Thyroid gland (tissue), 4 donors: Measurements from ENCODE around the gene PKIG.

ENCODE experiments used
- CTCF ChIP-seq, 6 experiments: fragments of 200-600 bp in 3 of 6; fragments of 450-650 bp in 3 of 6; sonication (generic) in 3 of 6; IDR thresholded peaks; one replicate each; pipeline ENCODE4 v1.5.1; 2016 to 2019; ENCODE audit warnings: antibody characterized with exemption in 6 of 6, mild to moderate bottlenecking in 2 of 6, inconsistent platforms in 1 of 6, moderate library complexity in 1 of 6
- POLR2A ChIP-seq, 2 donors: fragments of 450-650 bp; IDR thresholded peaks; one replicate each; pipeline ENCODE4 v1.6.1; 2017; ENCODE audit warnings: antibody characterized with exemption in 2 of 2, mild to moderate bottlenecking in 2 of 2, moderate library complexity in 1 of 2

- TF ChIP-seq CTCF (IDR thresholded peaks at IDR 0.05) (no peak), POLR2A (IDR thresholded peaks at IDR 0.05) (no peak)
Measured at GRCh38 chr20:44596010-44596409, 13.6 kb downstream of the PKIG start.
